Stimulated activated CD4-positive, alpha-beta T cell treated with anti-CD3 and anti-CD28 coated beads, Interleukin-12 subunit alpha, Interleukin-12 subunit beta, amount 100 ng/mL, for 48 hours (primary cell): Measurements from ENCODE around the gene MLH1.
"Not testable (repeated sequence)": the region's sequence is repeated elsewhere in the genome, so short reads cannot be mapped to it uniquely, and the experiment has no call there.

Source experiments
- DNase-seq, 3 donors: peaks; one replicate each; pipeline ENCODE4 v3.0.0-alpha.2; 2020; ENCODE audit warnings: low read depth in 2 of 3, low spot score in 1 of 3

Gene MLH1

DNA sequence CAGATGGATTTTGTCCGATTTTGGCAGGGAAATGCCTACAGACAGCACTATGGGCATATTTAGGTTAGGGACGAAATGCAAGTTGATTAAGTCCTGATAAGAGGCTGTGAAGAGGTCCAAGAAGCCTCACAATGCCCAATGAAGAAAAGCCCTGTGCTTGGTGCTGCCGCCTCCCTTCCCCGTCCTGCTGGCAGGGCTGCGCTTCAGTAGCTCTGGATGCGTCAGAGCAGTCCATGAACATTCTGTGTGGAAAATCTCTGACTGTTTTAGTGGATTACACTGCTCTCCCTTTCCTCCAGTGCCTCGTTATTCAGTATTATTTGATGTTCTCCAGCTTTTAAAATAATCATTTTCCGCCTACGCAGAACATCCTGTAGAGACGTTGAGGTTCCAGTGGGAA is 39.6 kb downstream of the MLH1 start:
- no peak for DNase-seq

DNA sequence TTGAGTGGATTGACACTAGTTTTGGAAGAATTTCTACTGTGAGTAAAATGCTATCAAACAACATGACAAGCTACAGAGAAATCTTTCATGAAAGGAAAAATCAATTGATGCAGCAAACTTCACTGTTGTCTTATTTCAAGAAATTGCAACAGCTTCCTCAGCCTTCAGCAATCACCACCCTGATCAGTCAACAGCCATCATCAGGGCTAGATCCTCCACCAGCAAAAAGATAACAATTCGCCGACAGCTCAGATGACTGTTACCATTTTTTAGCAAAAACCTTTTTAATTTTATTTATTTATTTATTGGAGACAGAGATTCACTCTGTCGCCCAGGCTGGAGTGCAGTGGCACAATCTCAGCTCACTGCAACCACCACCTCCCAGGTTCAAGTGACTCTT is 44.0 kb downstream of the MLH1 start:
- no peak for DNase-seq

DNA sequence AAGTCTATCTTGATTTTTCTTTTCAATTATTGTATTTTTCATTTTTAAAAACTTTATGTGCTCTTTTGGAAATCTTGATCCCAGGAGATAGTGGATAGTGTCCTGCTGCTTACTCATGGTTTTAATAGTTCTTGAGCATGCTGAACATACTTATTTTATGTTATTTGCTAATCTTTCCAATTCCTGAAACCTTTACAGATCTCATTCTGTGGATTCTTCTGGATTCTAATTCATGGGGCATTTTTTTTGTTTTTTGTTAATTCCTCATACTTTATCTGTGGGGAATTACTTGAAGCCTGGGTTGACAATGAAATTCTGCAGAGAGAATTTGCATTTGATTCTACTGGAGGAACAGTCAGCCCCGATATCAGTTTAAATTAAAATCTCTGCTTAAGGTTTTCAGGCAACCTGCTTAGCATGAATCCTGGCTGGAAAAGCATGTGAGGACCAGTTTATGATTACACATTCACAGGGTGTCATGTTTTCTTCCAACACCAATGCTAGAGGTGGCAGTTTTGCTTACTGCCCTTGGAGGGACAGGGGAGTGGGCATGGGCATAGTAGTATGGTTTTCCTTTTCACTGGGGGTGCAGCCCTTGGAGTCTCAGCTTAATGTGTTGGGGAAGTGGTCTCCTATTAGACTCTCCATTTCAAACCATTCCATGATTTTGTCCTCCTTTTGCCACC is 46.0 kb downstream of the MLH1 start:
- DNase-seq = no peak

DNA sequence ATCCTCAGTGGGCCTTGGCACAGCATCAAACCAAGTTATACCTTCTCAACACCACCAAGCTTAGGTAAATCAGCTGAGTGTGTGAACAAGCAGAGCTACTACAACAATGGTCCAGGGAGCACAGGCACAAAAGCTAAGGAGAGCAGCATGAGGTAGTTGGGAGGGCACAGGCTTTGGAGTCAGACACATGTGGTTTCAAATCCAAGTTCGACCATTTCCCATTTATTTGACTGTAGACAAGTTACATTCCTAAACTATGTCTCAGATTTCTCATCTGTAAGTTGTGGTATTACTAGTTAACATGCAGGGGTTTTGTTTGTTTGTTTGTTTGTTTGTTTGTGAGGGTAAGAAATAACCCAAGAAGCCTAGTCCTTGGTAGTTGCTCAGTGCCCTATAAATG is 46.9 kb downstream of the MLH1 start:
- DNase-seq = no peak

DNA sequence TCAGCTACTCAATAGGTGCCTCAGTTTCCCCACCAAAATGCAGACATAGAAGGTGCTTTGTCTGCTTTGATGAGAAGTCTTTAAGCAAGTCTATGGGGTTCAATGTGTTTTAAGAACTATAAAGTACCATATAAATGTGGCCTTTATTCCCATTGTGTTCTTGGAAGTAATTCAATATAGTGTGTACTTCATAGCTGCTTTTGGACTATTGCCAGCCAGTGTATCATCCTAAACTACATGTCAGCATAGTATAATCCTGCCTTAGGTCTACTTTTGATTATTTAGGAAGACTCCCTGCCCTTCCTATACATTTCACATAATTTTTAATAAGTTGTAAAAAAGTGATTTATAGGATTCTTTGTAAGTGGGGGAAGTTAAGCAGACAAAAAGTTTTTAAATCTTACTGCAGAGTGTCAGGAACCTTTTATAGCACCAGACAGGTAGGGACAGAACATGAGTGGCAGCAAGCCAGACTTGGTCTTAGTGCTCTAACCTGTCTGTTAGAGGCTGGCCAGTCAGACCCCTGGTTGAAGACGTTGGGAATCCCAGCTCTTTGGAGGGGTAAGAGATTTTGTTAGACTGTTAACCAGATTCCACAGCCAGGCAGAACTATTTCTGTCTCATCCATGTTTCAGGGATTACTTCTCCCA is 48.4 kb downstream of the MLH1 start:
- DNase-seq = no peak

DNA sequence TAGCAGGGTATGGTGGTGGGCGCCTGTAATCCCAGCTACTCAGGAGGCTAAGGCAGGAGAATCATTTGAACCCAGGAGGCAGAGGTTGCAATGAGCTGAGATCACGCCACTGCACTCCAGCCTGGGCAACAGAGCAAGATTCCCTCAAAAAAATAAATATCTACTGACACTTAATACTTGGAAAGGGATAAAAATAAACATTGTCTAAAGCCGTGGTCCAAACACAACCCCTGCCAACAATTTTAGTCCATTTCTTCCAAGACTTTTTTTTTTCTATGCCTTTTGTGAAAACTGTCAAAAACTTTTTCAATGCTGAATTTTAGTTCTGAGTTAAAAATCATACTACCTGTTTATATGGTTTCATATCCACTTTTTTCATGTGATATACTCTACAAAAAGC is 49.4 kb downstream of the MLH1 start:
- not testable (repeated sequence) for DNase-seq

DNA sequence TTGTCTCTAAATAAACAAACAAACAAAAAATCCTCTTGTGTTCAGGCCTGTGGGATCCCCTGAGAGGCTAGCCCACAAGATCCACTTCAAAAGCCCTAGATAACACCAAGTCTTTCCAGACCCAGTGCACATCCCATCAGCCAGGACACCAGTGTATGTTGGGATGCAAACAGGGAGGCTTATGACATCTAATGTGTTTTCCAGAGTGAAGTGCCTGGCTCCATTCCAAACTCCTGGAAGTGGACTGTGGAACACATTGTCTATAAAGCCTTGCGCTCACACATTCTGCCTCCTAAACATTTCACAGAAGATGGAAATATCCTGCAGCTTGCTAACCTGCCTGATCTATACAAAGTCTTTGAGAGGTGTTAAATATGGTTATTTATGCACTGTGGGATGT is 57.0 kb downstream of the MLH1 start:
- no peak for DNase-seq

DNA sequence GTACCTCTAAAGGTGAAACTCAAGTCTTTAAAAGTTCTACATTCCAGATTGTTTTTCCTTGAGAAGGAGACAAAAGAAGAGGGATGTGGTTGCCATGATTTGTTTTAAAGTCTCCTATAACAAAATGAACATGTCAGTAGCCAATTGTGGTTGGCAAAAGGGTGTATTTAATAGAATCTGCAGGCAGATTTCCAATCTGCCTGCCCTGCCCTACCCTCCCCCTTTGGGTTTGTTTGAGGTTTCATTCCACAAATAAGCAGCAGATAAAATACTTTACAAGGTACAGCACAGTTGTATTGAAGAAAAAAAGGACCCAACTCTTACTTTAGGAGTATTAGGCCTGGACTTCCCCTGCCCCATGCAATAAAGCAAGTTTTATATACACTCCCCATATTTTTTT is 59.5 kb downstream of the MLH1 start:
- no peak for DNase-seq

DNA sequence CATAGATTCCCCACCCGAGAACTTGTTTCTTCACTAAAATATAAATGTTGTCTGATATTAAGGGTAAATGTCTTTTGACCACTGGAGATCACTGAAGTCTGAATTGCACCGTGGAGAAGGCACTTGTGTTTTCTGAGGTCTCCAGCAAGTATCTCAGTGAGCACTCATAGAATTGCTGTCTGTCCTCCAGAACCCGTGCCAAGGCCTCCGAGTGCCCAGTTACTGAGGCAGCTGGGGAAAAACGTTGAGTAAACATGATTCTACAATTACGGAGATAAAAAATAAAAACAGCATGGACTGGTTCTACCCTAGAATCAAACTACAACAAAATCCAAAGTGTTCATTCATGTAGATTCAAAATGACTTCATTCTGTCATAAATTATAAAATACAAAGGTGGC is 60.0 kb downstream of the MLH1 start:
- DNase-seq = no peak

DNA sequence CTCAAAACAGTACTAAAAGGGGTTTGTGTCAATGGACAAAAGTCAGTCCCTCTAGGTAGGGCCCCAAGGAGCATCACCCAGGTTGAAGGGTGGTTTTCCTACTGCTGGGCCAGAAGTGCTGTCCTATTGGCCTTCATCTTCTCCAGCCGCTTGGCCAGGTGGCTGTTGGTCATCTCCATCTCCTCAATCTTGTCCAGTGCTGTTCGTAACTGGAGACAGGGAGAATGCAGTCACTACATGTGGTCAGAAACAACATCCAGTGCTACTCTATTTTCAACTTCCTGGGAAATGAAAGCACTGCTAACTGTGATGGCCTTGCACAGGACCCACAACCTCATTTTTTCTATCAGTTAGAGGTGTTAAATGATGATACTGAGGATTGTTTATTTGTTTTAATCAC is 60.4 kb downstream of the MLH1 start:
- DNase-seq = no peak

DNA sequence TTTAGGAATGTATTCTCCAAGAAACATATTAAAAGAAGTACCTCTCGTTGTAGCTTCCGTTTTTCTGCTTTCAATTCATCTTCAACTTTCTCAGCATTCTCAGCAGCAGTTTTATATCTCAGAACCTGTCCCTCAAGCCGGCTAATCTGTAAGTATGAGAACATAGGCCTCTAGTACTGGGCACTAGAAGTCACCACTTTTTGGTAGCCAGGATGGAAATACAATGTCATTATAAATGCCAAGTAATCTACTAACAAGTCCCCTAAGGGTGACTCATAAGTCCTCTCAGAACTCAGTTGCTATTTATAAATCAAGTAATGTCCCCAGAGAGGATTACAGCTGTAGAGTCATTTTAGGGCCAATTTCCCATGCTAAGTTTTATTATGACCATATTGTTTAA is 61.1 kb downstream of the MLH1 start:
- no peak for DNase-seq

DNA sequence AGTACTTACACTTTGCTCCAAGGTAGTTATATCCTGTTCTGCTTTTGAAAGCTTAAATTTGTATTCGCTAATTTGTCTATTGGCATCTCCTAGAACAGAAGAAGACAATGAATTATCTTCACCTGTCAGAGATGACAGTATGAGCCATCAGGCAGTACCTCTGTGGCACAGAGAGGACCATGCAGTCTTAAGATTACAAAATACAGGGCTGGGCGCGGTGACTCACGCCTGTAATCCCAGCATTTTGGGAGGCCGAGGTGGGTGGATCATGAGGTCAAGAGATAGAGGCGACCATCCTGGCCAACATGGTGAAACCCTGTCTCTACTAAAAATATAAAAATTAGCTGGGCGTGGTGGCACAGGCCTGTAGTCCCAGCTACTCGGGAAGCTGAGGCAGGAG is 61.8 kb downstream of the MLH1 start:
- DNase-seq = not testable (repeated sequence)

DNA sequence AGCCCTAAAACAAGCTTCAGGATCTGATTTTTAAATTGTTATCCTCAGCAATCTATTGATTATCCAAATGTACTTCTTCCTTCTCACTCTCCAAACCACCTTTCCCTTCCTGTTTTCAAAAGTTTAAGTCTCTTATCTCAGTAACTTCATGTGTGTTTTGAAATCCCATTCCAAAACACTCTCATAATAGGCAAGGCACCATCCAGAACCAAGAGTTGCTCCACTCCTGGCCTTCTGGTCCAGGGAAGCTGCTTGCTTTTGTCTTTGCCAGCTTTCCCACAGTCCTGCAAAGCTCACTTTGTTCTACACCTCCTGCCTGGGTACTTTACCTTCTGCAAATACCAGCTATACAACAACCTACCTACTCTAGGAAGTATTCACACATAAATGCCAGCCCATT is 63.5 kb downstream of the MLH1 start:
- DNase-seq = no peak

DNA sequence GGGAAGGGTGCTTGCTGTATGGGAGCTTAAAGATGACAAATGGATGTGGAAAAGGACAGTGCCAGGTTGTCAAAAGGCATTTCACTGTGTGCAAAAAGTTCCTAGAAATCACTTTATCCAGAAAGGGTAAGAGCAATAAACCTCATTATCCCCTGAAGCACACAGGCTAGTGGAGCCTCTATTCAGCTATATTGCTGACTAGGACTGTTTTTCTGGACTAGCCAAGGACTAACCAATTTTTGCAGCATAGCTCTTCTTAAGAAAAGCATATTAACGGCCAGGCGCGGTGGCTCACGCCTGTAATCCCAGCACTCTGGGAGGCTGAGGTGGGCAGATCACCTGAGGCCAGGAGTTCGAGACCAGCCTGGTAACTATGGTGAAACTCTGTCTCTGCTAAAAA is 64.8 kb downstream of the MLH1 start:
- no peak for DNase-seq

DNA sequence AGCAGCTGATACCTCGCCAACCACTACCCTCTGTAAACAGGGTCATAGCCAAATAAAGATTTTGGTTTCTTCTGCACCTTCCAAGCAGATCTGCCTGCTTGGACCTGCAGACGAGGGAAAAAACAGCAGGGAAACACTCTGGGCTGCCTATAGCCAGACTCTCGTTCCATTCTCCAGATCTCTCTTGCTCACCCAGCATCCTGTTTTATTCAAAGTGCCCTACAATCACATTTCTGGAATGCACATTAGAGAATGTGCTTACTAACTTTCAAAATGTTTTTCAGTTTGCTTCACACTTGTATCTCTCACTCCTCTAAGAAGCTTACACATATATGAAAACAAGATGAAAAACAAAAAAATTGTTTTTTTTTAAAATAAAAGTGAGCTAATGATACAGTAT is 71.4 kb downstream of the MLH1 start:
- no peak for DNase-seq

DNA sequence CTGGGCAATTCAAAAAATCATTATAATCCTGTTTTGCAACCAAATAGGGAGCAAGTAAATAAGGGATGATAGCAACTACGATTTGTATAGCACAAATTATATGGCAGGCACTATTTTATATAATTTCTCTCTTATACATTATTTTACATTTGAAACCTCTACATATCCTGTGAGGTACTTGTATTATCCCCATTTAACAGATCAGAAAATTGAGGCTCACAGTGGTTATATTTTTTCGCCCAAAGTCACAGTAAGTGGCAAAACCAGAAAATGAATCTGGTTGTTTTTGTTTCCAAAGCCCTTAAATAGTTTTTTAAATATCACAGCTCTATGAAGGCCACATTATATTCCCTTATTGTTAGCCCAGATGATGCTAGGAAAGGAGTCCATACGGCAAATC is 74.3 kb downstream of the MLH1 start:
- DNase-seq = no peak

DNA sequence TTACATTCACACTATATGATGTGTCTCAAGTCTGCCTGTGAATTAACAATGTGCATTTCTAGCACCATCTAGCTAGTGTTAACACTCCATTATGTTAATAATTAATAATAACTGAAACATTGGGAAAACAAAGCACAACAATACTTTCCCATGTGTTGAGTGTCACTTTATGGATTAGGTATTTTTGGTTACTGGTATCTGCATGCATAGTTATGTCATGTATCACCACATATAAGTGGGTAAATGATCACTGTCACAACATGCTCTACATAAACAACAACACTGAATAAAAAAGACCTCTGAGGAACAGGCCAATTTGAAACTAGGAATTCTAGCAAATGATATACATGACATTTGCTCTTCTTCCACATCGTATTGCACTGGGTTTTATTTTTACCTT is 74.7 kb downstream of the MLH1 start:
- DNase-seq = no peak

DNA sequence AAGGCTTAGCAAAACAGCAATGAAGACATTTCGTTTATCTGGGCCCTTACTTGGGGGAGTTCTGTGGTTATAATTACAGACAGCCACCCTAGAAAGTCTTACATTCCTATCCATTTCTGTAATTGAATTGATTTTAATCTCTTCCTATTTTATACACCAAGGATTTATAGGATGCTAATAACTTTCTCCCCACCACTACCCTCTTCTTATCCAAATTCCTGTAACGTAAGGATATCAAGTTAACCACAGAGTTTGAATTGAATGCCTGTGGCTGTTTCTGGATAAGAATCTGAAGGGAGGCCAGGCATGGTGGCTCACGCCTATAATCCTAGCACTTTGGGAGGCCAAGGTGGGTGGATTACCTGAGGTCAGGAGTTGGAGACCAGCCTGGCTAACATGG is 78.6 kb downstream of the MLH1 start:
- no peak for DNase-seq

DNA sequence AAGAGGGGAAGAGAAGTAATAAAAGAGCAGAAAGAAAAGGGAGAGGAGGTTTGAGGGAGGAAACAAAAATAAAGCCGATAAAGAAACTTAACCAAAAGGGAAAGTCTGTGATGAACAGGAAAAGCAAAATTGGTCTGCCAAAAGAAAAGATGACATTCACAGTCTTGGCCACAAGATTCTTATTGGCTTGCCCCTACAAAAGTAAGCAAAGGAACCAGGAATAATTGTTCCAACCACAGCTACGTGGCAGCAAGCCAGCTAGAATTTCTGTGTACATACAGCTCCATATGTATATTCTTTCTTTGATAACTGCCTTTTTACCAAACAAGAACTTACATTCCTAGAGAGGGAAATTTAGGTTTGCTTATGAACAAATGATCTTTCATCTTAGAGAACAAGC is 79.6 kb downstream of the MLH1 start:
- no peak for DNase-seq

DNA sequence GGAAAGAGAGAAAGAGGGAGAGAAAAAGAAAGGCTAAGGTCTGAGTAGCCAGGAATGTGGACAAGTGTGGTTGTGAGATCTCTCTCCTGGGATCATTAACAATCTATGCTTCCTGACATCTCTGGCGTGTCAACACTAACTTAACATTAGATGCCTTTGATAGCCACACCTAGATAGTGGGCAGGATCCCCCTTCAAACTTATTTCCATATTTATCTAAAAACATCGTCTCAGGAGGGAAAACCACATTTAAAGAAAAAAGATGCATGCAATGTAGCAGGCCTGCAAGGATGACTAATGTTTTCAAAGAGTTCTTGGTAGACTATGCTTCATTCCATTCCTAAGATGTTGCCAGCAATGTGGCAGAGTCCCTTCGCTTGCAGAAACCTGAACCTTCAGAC is 80.9 kb downstream of the MLH1 start:
- no peak for DNase-seq

DNA sequence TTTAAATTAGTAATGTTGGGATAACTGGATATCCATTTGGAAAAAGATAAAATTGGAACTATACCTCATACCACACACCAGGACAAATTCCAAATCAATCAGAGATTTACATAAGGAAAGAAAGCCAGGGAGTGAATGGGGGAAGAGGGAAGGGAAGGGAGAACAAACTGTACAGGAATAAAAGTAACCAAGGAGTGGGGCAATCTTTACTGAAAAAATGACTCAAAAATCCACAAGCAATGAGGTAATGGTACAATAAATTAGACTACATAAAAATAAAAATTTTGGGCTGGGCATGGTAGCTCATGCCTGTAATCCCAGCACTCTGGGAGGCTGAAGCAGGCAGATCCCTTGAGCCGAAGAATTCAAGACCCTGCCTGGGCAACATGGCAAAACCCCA is 82.6 kb downstream of the MLH1 start:
- no peak for DNase-seq

DNA sequence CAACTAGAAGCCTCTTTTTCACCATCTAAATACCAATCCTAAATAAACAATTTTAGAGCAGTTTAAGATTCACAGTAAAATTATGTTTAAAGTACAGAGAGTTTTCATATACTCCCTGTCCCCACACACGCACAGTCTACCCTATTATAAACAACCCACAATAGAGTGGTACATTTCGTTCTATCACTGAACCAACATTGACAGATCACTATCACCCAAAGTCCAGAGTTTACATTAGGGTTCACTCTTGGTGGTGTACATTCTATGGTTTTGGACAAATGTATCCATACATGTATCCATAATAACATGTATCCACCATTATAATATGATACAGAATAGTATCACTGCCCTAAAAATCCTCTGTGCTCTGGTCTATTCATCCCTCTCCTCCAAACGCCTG is 89.0 kb downstream of the MLH1 start:
- no peak for DNase-seq

DNA sequence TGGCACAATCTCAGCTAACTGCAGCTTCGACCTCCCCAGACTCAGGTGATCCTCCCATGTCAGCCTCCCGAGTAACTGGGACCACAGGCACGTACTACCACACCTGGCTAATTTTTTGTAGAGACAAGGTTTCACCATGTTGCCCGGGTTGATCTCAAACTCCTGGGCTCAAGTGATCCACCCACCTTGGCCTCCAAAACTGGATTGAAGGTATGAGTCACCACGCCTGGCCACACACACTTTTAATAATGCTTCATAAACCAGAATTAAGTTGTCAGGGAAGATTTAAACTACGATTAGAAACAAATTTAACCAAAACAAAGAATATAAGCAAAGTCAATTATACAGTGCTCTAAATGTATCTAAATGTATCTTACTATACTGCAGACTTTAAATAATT is 93.6 kb downstream of the MLH1 start:
- DNase-seq = no peak
